Measurements from ENCODE around the gene RNMT.
A peak's percentile ranks its signal among the peaks of the same experiment; 100 is the strongest.

RNMT gene

DNA sequence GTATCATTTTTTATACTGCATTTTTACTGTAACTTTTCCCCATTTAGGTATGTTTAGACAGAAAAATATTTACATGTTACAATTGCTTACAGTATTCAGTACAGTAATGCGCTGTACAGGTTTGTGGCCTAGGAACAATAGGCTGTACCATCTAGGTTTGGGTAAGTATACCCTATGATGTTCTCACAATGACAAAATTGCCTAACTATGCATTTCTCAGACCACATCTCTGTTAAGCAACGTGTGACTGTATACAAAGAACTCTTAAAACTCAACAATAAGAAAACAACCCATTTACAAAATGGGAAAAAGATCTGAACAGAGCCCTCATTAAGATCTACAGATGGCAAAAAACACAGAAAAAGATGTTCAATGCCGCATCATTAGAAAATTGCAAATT is 29.5 kb upstream of the RNMT start:
- in situ Hi-C loops (cut with HindIII; ENCODE audit: low sequenced_read_pairs): no loop called here
- TF ChIP-seq, protein P1, sequence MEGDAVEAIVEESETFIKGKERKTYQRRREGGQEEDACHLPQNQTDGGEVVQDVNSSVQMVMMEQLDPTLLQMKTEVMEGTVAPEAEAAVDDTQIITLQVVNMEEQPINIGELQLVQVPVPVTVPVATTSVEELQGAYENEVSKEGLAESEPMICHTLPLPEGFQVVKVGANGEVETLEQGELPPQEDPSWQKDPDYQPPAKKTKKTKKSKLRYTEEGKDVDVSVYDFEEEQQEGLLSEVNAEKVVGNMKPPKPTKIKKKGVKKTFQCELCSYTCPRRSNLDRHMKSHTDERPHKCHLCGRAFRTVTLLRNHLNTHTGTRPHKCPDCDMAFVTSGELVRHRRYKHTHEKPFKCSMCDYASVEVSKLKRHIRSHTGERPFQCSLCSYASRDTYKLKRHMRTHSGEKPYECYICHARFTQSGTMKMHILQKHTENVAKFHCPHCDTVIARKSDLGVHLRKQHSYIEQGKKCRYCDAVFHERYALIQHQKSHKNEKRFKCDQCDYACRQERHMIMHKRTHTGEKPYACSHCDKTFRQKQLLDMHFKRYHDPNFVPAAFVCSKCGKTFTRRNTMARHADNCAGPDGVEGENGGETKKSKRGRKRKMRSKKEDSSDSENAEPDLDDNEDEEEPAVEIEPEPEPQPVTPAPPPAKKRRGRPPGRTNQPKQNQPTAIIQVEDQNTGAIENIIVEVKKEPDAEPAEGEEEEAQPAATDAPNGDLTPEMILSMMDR (IDR thresholded peaks at IDR 0.05; ENCODE audit: low read depth, low read length): no peak

DNA sequence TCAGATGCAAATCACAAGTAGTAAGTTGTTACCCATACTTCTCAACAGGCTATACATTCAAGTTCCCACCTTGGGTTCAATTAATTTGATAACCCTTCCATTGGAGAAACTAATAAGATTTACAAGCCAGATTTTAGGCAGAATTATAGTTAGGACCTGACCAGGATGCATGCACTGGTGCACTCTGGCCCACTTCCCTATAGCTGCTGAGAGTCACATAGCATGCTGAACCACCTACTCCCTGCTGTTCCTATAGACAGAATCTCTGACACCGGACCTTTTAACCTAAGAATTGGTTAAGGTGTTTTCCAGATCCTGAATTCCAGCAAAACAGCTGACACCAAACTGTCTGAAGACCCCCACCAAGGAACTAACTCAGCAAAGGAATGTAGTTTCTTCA is 26.3 kb upstream of the RNMT start:
- in situ Hi-C loops (cut with HindIII; ENCODE audit: low sequenced_read_pairs): no loop called here
- H3K4me3 ChIP-seq (ENCODE audit: low read depth, low read length): no peak overlapping the region
- no peak for DNase-seq (ENCODE audit: low read depth, low spot score)
- TF ChIP-seq, protein P1 (IDR thresholded peaks at IDR 0.05; ENCODE audit: low read depth, low read length): no peak

More for the DNA sequence above, 29.5 kb upstream of the RNMT start:
- DNase-seq (ENCODE audit: low read depth, low spot score): no peak
- no peak overlapping the region for H3K4me3 ChIP-seq (ENCODE audit: low read depth, low read length)

DNA sequence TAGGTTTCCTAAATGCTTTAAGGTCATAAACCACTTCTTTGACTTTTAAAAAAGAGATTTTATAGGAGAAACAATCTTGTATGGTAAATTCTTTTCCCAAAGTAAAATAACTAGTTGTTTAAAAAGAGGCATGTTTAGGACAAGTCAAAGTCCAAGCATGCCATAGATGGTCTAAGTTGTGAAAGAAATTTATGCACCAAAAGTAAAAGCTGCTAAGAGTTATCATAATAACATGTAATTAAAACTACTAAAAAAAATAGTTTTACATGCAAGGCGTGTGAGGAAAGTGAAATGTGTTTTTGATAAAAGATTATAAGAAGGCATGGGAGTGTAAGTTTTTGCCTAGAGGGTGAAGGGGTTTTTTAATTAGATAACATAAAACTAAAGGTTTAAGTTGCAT is 22.6 kb upstream of the RNMT start:
- TF ChIP-seq, protein P1 (IDR thresholded peaks at IDR 0.05; ENCODE audit: low read depth, low read length): no peak
- no peak overlapping the region for H3K4me3 ChIP-seq (ENCODE audit: low read depth, low read length)
- peak; percentile 43 for DNase-seq (ENCODE audit: low read depth, low spot score)
- in situ Hi-C loops (cut with HindIII; ENCODE audit: low sequenced_read_pairs): no loop called here

DNA sequence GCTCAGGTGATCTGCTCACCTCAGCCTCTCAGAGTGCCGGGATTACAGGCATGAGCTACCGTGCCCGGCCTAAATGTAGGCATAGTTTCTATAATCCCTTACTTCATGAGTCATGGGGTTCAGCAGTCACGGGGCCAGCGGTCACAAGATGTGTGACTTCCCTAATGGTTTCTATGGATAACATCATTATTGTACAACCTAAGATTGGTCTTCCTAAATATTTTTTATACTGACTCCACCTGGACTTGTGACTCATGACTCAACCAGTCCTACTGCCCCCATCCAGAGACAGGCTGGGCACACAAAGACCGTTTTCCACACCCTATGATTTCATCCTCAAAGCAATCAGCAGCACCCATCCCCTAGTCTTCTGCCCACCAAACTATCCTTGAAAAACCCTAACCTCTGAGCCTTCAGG is 16.1 kb upstream of the RNMT start:
- H3K4me3 ChIP-seq (ENCODE audit: low read depth, low read length): no peak overlapping the region
- TF ChIP-seq, protein P1 (IDR thresholded peaks at IDR 0.05; ENCODE audit: low read depth, low read length): no peak
- peak; percentile 37 for DNase-seq (ENCODE audit: low read depth, low spot score)
- in situ Hi-C loops (cut with HindIII; ENCODE audit: low sequenced_read_pairs): no loop called here

DNA sequence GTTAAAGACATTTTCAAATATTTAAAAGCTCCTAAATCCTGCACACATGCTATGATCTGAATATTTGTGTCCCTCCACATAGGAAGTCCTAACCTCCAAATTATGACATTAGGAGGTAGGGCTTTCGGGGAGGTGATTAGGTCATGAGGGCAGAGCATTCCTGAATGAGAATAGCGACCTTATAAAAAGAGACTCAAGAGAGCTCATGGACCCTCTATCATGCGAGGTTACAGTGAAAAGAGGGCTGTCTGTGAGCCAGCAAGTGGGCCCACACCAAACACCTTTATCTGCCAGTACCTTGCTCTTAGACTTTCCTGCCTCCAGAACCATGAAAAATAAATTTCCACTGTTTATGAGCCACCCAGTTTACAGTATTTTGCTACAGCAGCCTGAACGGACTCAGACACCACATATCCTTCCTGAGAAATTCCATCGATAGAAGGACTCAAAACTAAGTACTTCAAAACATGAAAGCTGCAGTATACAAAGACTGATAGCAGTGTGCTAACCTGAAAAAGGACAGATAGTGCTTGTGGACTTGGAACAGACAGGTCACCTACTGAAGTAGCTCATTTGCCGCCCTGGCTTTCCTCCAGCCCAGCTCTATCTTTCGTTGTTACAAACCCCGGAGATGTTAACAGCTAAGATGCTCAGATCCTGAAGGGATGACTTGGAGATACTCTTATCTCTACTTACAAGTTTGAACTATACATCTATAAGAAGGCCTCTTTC is 13.9 kb upstream of the RNMT start:
- H3K4me3 ChIP-seq (ENCODE audit: low read depth, low read length): no peak overlapping the region
- TF ChIP-seq, protein P1 (IDR thresholded peaks at IDR 0.05; ENCODE audit: low read depth, low read length): no peak
- no peak for DNase-seq (ENCODE audit: low read depth, low spot score)
- in situ Hi-C loops (cut with HindIII; ENCODE audit: low sequenced_read_pairs): no loop called here

DNA sequence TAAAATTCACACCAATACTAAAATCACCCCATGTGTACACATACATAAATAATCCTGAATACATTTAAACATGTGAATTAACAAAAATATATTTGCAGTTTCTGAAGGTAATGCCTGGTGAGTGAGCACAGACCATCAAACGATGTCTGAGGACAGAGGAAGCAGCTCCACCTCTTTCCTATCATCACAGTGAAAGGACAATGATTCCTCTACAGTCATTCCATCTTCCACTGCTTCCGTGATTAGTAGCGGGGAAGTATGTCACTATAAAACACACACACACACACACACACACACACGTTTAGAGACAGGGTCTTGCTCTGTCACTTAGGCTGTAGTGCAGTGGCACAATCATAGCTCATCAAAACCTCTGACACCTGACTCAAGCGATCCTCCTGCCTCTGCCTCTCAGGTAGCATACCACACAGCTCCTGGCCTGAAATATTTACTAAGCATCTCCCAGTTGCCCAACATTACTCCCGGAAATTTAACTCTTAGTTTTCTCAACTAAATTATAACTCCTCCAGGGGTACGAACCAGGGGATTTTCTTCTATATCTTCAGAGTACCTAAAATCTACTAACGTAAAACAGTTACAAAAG is 12.9 kb upstream of the RNMT start:
- in situ Hi-C loops (cut with HindIII; ENCODE audit: low sequenced_read_pairs): no loop called here
- TF ChIP-seq, protein P1 (IDR thresholded peaks at IDR 0.05; ENCODE audit: low read depth, low read length): no peak

More for the DNA sequence above, 12.9 kb upstream of the RNMT start:
- DNase-seq (ENCODE audit: low read depth, low spot score): no peak
- H3K4me3 ChIP-seq (ENCODE audit: low read depth, low read length): no peak overlapping the region
